Central memory CD8-positive, alpha-beta T cell (primary cell): ENCODE data around the gene ZNF664.

Source experiments
- ATAC-seq: fragments of 150-1000 bp; cut with Tn5 transposase; replicated peaks from 2 replicates; pipeline ENCODE4 v1.10.0; 2022; ENCODE audit warnings: mild to moderate bottlenecking, moderate FRiP score, moderate number of reproducible peaks; ENCODE audit not compliant: poor library complexity, severe bottlenecking; ENCODE audit errors: extremely low read depth
- DNase-seq, 2 donors: peaks; one replicate each; pipeline ENCODE4 v3.0.0; 2021; ENCODE audit warnings: low spot score in 2 of 2
- H3K27ac Mint-ChIP-seq: one replicate; pipeline ENCODE4 v1.8.0; 2022; ENCODE audit warnings: low read depth, mild to moderate bottlenecking, moderate library complexity, mixed read lengths
- H3K27me3 Mint-ChIP-seq: one replicate; pipeline ENCODE4 v1.8.0; 2022; ENCODE audit warnings: mixed read lengths
- H3K36me3 Mint-ChIP-seq: one replicate; pipeline ENCODE4 v1.8.0; 2022; ENCODE audit warnings: mild to moderate bottlenecking, moderate library complexity, mixed read lengths; ENCODE audit not compliant: insufficient read depth
- H3K4me1 Mint-ChIP-seq: one replicate; pipeline ENCODE4 v1.8.0; 2022; ENCODE audit warnings: mixed read lengths
- H3K4me3 Mint-ChIP-seq: one replicate; pipeline ENCODE4 v1.8.0; 2022; ENCODE audit warnings: mild to moderate bottlenecking, moderate library complexity, mixed read lengths
- H3K9me3 Mint-ChIP-seq: one replicate; pipeline ENCODE4 v1.8.0; 2022; ENCODE audit warnings: mixed read lengths

ZNF664 gene

GRCh38 chr12:124031058-124031457 lies 58.0 kb downstream of the ZNF664 start:
- H3K36me3 Mint-ChIP-seq = no peaks in the 10 kb centered on the region
- H3K4me3 Mint-ChIP-seq = no peak overlapping the region
- no peak for DNase-seq
- no peak overlapping the region for H3K27ac Mint-ChIP-seq
- H3K4me1 Mint-ChIP-seq = no peaks in the 10 kb centered on the region
- no peak for ATAC-seq
- H3K27me3 Mint-ChIP-seq = no peaks in the 10 kb centered on the region
- H3K9me3 Mint-ChIP-seq = no peaks in the 10 kb centered on the region

- H3K4me1 Mint-ChIP-seq = no peaks in the 10 kb centered on the region
- DNase-seq = no peak
- H3K9me3 Mint-ChIP-seq = no peaks in the 10 kb centered on the region
- no peak overlapping the region for H3K4me3 Mint-ChIP-seq
- H3K27me3 Mint-ChIP-seq = peaks cover 10% of the 10 kb centered on the region
- H3K36me3 Mint-ChIP-seq = no peaks in the 10 kb centered on the region
- ATAC-seq = no peak
- no peak overlapping the region for H3K27ac Mint-ChIP-seq
These were observed 59.4 kb downstream of the ZNF664 start for GRCh38 chr12:124032265-124032886.

GRCh38 chr12:124033859-124034258 lies 60.8 kb downstream of the ZNF664 start:
- H3K4me1 Mint-ChIP-seq = no peaks in the 10 kb centered on the region
- ATAC-seq = no peak
- no peak overlapping the region for H3K27ac Mint-ChIP-seq
- H3K9me3 Mint-ChIP-seq = no peaks in the 10 kb centered on the region
- H3K4me3 Mint-ChIP-seq = no peak overlapping the region
- peaks cover 19% of the 10 kb centered on the region for H3K27me3 Mint-ChIP-seq
- no peak for DNase-seq
- no peaks in the 10 kb centered on the region for H3K36me3 Mint-ChIP-seq

GRCh38 chr12:124034297-124034696 lies 61.3 kb downstream of the ZNF664 start:
- Mint-ChIP-seq H3K4me3 (no peak overlapping the region), H3K4me1 (no peaks in the 10 kb centered on the region), H3K27ac (no peak overlapping the region), H3K27me3 (peaks cover 19% of the 10 kb centered on the region), H3K9me3 (no peaks in the 10 kb centered on the region), H3K36me3 (no peaks in the 10 kb centered on the region)
- no peak for DNase-seq
- no peak for ATAC-seq

- H3K4me3 Mint-ChIP-seq = no peak overlapping the region
- H3K4me1 Mint-ChIP-seq = no peaks in the 10 kb centered on the region
- ATAC-seq (no peak), DNase-seq (no peak)
- H3K27me3 Mint-ChIP-seq = peaks cover 19% of the 10 kb centered on the region
- no peak overlapping the region for H3K27ac Mint-ChIP-seq
- H3K36me3 Mint-ChIP-seq = no peaks in the 10 kb centered on the region
- H3K9me3 Mint-ChIP-seq = no peaks in the 10 kb centered on the region
These were observed 62.1 kb downstream of the ZNF664 start for GRCh38 chr12:124035163-124035562.

- no peak for ATAC-seq
These were observed 63.2 kb downstream of the ZNF664 start for GRCh38 chr12:124036171-124036598.

GRCh38 chr12:124036657-124037109 lies 63.7 kb downstream of the ZNF664 start:
- Mint-ChIP-seq H3K4me1 (no peaks in the 10 kb centered on the region), H3K36me3 (no peaks in the 10 kb centered on the region), H3K27me3 (peaks cover 19% of the 10 kb centered on the region), H3K27ac (no peak overlapping the region), H3K9me3 (no peaks in the 10 kb centered on the region), H3K4me3 (no peak overlapping the region)
- no peak for ATAC-seq
- DNase-seq = peak in 1 of 2 donors; percentile 13

More at GRCh38 chr12:124036171-124036598, 63.2 kb downstream of the ZNF664 start:
- no peaks in the 10 kb centered on the region for H3K4me1 Mint-ChIP-seq
- H3K36me3 Mint-ChIP-seq = no peaks in the 10 kb centered on the region
- peaks cover 19% of the 10 kb centered on the region for H3K27me3 Mint-ChIP-seq
- H3K27ac Mint-ChIP-seq = no peak overlapping the region
- DNase-seq = no peak
- H3K4me3 Mint-ChIP-seq = no peak overlapping the region
- H3K9me3 Mint-ChIP-seq = no peaks in the 10 kb centered on the region

- Mint-ChIP-seq H3K36me3 (no peaks in the 10 kb centered on the region), H3K27ac (no peak overlapping the region), H3K27me3 (peaks cover 19% of the 10 kb centered on the region), H3K4me1 (no peaks in the 10 kb centered on the region), H3K9me3 (no peaks in the 10 kb centered on the region), H3K4me3 (no peak overlapping the region)
- ATAC-seq (no peak), DNase-seq (no peak)
These were observed 64.3 kb downstream of the ZNF664 start for GRCh38 chr12:124037331-124037730.

- H3K4me1 Mint-ChIP-seq = no peaks in the 10 kb centered on the region
- H3K36me3 Mint-ChIP-seq = no peaks in the 10 kb centered on the region
- H3K9me3 Mint-ChIP-seq = no peaks in the 10 kb centered on the region
- H3K27me3 Mint-ChIP-seq = peaks cover 26% of the 10 kb centered on the region
- no peak for DNase-seq
- no peak overlapping the region for H3K4me3 Mint-ChIP-seq
- ATAC-seq = no peak
- no peak overlapping the region for H3K27ac Mint-ChIP-seq
These were observed 66.3 kb downstream of the ZNF664 start for GRCh38 chr12:124039276-124039675.

GRCh38 chr12:124040291-124040690 lies 67.3 kb downstream of the ZNF664 start:
- DNase-seq = no peak
- Mint-ChIP-seq H3K9me3 (no peaks in the 10 kb centered on the region), H3K4me1 (no peaks in the 10 kb centered on the region), H3K27me3 (peaks cover 28% of the 10 kb centered on the region), H3K4me3 (no peak overlapping the region), H3K36me3 (no peaks in the 10 kb centered on the region), H3K27ac (no peak overlapping the region)
- ATAC-seq = no peak

- no peaks in the 10 kb centered on the region for H3K4me1 Mint-ChIP-seq
- H3K4me3 Mint-ChIP-seq = no peak overlapping the region
- H3K9me3 Mint-ChIP-seq = no peaks in the 10 kb centered on the region
- no peaks in the 10 kb centered on the region for H3K36me3 Mint-ChIP-seq
- ATAC-seq (no peak), DNase-seq (no peak)
- peaks cover 28% of the 10 kb centered on the region for H3K27me3 Mint-ChIP-seq
- no peak overlapping the region for H3K27ac Mint-ChIP-seq
These were observed 67.7 kb downstream of the ZNF664 start for GRCh38 chr12:124040737-124041136.

GRCh38 chr12:124041907-124042306 lies 68.9 kb downstream of the ZNF664 start:
- Mint-ChIP-seq H3K4me1 (no peaks in the 10 kb centered on the region), H3K27me3 (peaks cover 22% of the 10 kb centered on the region), H3K36me3 (no peaks in the 10 kb centered on the region), H3K4me3 (no peak overlapping the region), H3K9me3 (peaks cover 6% of the 10 kb centered on the region), H3K27ac (no peak overlapping the region)
- DNase-seq (no peak), ATAC-seq (no peak)

- Mint-ChIP-seq H3K4me3 (no peak overlapping the region), H3K36me3 (no peaks in the 10 kb centered on the region), H3K9me3 (peaks cover 13% of the 10 kb centered on the region), H3K4me1 (no peaks in the 10 kb centered on the region), H3K27me3 (peaks cover 9% of the 10 kb centered on the region), H3K27ac (no peak overlapping the region)
- DNase-seq = no peak
- no peak for ATAC-seq
These were observed 71.0 kb downstream of the ZNF664 start for GRCh38 chr12:124044021-124044420.
